PC-9 (cell line): ENCODE data around the gene LAD1.

Experiments used
- EZH2 ChIP-seq: fragments of 200-600 bp; sonication (generic); IDR thresholded peaks from 2 replicates; pipeline ENCODE4 v1.8.0; 2017; ENCODE audit warnings: antibody characterized with exemption, low read depth
- TF ChIP-seq, protein P1 (sequence below): fragments of 200-600 bp; sonication (generic); conservative IDR thresholded peaks from 2 replicates; pipeline ENCODE4 v1.6.1; 2017; ENCODE audit warnings: mixed run types, antibody characterized with exemption, mild to moderate bottlenecking, moderate library complexity

- TF ChIP-seq, protein P1, sequence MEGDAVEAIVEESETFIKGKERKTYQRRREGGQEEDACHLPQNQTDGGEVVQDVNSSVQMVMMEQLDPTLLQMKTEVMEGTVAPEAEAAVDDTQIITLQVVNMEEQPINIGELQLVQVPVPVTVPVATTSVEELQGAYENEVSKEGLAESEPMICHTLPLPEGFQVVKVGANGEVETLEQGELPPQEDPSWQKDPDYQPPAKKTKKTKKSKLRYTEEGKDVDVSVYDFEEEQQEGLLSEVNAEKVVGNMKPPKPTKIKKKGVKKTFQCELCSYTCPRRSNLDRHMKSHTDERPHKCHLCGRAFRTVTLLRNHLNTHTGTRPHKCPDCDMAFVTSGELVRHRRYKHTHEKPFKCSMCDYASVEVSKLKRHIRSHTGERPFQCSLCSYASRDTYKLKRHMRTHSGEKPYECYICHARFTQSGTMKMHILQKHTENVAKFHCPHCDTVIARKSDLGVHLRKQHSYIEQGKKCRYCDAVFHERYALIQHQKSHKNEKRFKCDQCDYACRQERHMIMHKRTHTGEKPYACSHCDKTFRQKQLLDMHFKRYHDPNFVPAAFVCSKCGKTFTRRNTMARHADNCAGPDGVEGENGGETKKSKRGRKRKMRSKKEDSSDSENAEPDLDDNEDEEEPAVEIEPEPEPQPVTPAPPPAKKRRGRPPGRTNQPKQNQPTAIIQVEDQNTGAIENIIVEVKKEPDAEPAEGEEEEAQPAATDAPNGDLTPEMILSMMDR = no peak
- no peak for TF ChIP-seq EZH2
Observed at GRCh38 chr1:201444792-201445191, 45.7 kb upstream of the LAD1 start.
